PFSK-1 (cell line): ENCODE data around the gene CXCR6. TPM values are rescaled to one million over a fixed set of nuclear protein-coding genes. Genes with fewer than 3 reads are reported as not detected.

Experiments
- FOXP2 ChIP-seq: optimal IDR thresholded peaks from 2 replicates; pipeline ENCODE3; 2011; ENCODE audit warnings: borderline replicate concordance, control low read depth, inconsistent platforms; ENCODE audit not compliant: insufficient read depth; ENCODE audit errors: extremely low read length, extremely low read depth
- POLR2AphosphoS5 ChIP-seq: IDR thresholded peaks from 2 replicates; pipeline ENCODE4 v1.6.1; 2012; ENCODE audit warnings: low read depth, mild to moderate bottlenecking, control low read depth, low read length, moderate library complexity
- SIN3A ChIP-seq: IDR thresholded peaks from 2 replicates; pipeline ENCODE4 v1.6.1; 2012; ENCODE audit warnings: mild to moderate bottlenecking, low read length, moderate library complexity, borderline replicate concordance; ENCODE audit not compliant: insufficient read depth
- TAF1 ChIP-seq: IDR thresholded peaks from 2 replicates; pipeline ENCODE4 v1.6.1; 2012; ENCODE audit warnings: low read length, control low read depth, borderline replicate concordance; ENCODE audit not compliant: insufficient read depth
- polyA plus RNA-seq: library from polyadenylated mRNA; unstranded; fragments of >200 nt; gene quantifications from one replicate; pipeline ENCODE4 v1.2.1, GENCODE V29; 2012; ENCODE audit warnings: low read depth, missing spikeins; ENCODE audit not compliant: insufficient read length
- TF ChIP-seq, protein P1 (sequence below), 2 experiments: IDR thresholded peaks; 2 replicates each; pipeline versions ENCODE4 v1.6.1 to v1.8.0; 2011 to 2012; ENCODE audit warnings: low read depth in 2 of 2, low read length in 2 of 2, control low read depth in 1 of 2, inconsistent platforms in 1 of 2, mild to moderate bottlenecking in 1 of 2, moderate library complexity in 1 of 2; ENCODE audit not compliant: insufficient read depth in 1 of 2

The CXCR6 gene
- not detected for polyA plus RNA-seq

DNA sequence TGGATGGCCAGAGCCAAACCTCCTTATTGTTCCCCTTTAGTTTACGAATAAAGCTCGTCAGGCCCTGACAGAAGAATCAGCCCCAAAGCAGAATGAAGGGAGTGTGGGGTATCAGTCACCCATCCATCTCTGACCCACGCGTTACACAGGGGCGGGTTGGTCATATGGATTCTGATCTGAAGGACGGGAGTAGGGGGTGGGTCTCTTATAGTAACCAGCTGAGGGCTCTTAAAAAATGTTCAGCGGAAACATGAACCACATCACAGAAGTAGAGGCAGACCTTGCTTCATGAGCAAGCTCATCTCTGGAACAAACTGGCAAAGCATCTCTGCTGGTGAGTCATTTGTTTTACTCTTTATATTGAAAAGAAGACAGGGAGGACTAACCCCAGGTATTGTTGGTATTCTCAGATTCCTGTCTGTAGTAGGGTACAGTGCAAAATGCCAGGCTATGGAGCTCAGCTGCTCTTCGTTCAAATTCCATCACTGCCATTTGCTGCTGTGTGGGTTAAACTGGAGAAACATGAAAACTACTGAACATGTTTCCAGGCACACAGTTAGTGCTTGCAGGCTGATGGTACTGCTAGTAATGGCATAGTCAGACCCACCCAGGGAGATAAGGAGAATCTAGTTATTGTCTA lies at the start of gene CXCR6:
CXCR6 (plus strand) TSS at position 258 of the 640 bp plus-strand sequence. CDS start 3,018 bp downstream, outside the sequence.
- TF ChIP-seq FOXP2: no peak
- TF ChIP-seq POLR2AphosphoS5: no peak
- TF ChIP-seq SIN3A: no peak
- no peak for TF ChIP-seq TAF1
- TF ChIP-seq, protein P1, sequence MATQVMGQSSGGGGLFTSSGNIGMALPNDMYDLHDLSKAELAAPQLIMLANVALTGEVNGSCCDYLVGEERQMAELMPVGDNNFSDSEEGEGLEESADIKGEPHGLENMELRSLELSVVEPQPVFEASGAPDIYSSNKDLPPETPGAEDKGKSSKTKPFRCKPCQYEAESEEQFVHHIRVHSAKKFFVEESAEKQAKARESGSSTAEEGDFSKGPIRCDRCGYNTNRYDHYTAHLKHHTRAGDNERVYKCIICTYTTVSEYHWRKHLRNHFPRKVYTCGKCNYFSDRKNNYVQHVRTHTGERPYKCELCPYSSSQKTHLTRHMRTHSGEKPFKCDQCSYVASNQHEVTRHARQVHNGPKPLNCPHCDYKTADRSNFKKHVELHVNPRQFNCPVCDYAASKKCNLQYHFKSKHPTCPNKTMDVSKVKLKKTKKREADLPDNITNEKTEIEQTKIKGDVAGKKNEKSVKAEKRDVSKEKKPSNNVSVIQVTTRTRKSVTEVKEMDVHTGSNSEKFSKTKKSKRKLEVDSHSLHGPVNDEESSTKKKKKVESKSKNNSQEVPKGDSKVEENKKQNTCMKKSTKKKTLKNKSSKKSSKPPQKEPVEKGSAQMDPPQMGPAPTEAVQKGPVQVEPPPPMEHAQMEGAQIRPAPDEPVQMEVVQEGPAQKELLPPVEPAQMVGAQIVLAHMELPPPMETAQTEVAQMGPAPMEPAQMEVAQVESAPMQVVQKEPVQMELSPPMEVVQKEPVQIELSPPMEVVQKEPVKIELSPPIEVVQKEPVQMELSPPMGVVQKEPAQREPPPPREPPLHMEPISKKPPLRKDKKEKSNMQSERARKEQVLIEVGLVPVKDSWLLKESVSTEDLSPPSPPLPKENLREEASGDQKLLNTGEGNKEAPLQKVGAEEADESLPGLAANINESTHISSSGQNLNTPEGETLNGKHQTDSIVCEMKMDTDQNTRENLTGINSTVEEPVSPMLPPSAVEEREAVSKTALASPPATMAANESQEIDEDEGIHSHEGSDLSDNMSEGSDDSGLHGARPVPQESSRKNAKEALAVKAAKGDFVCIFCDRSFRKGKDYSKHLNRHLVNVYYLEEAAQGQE (IDR thresholded peaks at IDR 0.05; ENCODE audit: insufficient read depth in 1 of 2, low read depth in 2 of 2, low read length in 2 of 2): no peak

DNA sequence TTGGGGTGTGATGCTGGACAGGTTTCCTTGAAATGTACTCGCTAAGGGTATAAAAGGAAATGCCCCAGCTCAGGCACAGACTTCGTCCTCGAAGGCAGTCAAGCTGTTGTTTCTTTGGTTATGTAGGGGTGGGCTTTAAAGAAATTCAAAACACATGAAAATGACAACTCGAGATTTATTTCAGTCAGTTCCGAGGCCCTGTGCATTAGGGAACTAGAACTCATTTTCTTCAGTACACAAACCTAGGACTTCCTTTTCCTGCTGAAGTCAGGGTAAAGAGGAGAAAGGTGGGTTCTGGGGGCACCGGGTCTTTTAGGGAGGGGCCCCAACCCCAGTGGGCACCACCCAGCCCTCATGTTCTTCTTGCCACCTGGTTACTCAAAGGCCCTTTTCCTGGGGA lies 49.2 kb upstream of the CXCR6 start:
- no peak for TF ChIP-seq FOXP2
- TF ChIP-seq, protein P1 (IDR thresholded peaks at IDR 0.05; ENCODE audit: insufficient read depth in 1 of 2, low read depth in 2 of 2, low read length in 2 of 2): no peak
- no peak for TF ChIP-seq POLR2AphosphoS5
- no peak for TF ChIP-seq TAF1
- no peak for TF ChIP-seq SIN3A

DNA sequence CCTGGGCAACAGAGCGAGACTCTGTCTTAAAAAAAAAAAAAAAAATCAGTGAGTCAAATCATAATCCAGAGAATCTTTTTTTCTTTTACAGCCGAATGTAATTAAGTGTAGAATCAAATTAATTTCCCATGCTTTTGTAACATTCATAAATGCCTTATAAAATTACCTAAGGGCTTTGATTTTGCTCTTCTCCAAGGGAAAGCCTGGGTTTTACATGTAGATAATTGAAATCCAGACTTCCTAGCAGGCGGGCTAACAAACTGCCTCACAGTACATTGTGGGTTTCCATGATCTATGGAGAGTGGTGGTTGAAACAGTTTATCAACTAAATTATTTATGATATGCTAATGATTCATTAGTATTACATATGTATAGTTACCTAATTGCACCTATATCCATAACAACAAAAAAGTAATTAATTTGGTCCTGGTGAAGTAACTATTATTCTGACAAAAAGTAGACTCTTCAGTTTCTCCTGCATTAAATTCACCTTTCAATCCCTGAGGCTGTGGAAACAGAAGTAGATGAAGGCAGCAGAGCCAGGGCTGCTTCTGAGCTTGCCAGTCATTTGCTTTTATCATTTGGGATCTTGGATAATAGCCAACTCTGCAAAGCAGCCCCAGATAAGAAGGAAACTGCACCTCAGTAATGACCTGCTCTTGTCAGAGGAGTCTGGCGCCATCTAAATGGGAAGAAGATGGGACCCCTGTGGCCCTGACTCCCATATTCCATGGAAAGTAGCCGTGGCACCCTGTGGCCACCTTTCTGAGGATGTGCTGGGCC lies 47.4 kb upstream of the CXCR6 start:
- TF ChIP-seq TAF1 (no peak), POLR2AphosphoS5 (no peak), FOXP2 (no peak), SIN3A (no peak)
- TF ChIP-seq, protein P1 (IDR thresholded peaks at IDR 0.05; ENCODE audit: insufficient read depth in 1 of 2, low read depth in 2 of 2, low read length in 2 of 2): no peak

DNA sequence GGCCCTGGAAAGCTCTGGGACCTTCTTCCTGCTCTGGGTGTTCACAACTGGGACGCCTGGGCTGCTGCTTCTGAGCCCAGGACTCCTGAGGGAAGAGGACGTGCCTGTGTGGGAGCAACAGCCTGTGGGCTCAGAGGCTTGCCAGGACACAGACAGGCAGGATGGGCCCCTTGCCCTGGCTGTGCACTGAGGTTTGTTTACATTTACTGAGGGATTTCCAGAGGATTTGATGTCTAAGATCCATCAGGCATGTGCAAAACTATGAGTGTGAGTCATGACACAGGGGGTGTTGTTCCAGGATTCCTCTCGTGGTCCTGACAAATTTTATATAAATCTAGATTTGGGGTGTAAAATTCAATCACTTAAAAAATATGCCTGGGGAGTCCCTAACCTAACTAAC lies 46.3 kb upstream of the CXCR6 start:
- TF ChIP-seq FOXP2: no peak
- no peak for TF ChIP-seq TAF1
- TF ChIP-seq, protein P1 (IDR thresholded peaks at IDR 0.05; ENCODE audit: insufficient read depth in 1 of 2, low read depth in 2 of 2, low read length in 2 of 2): no peak
- TF ChIP-seq POLR2AphosphoS5: no peak
- no peak for TF ChIP-seq SIN3A
